ENCODE measurements around the gene CRKL.
A peak's percentile ranks its signal among the peaks of the same experiment; 100 is the strongest.
"Not testable (repeated sequence)": the region's sequence is repeated elsewhere in the genome, so short reads cannot be mapped to it uniquely, and the experiment has no call there.

Gene CRKL, protein sequence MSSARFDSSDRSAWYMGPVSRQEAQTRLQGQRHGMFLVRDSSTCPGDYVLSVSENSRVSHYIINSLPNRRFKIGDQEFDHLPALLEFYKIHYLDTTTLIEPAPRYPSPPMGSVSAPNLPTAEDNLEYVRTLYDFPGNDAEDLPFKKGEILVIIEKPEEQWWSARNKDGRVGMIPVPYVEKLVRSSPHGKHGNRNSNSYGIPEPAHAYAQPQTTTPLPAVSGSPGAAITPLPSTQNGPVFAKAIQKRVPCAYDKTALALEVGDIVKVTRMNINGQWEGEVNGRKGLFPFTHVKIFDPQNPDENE

DNA sequence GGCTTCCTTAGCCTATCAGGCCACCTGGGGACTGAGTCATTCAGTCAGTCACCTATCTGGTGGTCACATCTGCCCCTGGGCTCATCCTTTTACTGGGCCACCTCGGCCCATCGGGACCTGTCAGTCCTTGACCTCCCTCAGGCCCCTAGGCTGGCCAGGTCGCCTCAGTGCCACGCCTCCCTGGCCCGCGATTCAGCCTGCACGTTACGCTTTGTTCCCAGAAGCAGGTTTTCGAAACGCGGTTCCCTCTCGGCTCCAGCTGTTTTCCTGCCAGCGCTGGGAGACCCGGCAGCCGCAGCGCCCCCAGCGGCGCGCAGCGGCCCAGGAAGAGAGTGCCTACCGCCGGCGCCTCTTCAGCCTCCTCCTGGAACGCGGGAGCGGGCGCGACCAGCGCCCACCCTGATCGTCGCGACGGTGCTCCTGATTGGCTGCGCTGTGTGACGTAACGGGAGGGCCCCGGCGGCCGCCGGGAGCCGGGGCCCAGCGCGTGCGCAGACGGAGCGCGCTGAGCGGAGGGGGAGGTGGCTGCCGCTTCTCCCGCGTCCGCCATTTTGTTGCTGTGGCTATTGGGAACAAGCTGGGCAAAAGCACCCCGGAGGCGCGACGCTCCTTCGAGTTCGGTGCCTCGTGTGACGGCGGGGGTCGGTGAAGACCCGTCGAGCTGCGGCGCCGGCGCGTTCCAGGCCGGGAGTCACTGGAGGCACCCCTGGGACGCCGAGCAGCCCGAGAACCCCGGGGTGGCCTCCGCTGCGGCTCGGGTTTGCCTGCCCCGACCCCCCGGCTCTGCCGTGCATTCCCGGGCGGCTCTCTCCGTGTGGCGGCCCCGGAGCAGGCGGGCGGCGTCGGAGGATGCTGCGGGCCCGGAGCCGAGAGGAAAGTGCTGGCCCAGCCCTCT, at the start of gene CRKL:
CRKL (plus strand) TSS at position 492 of the 895 bp plus-strand sequence. CDS start 528 bp downstream, outside the sequence.
- peak; percentile 91 to 94 (median 94) for DNase-seq (ENCODE audit: low read depth in 3 of 3)

DNA sequence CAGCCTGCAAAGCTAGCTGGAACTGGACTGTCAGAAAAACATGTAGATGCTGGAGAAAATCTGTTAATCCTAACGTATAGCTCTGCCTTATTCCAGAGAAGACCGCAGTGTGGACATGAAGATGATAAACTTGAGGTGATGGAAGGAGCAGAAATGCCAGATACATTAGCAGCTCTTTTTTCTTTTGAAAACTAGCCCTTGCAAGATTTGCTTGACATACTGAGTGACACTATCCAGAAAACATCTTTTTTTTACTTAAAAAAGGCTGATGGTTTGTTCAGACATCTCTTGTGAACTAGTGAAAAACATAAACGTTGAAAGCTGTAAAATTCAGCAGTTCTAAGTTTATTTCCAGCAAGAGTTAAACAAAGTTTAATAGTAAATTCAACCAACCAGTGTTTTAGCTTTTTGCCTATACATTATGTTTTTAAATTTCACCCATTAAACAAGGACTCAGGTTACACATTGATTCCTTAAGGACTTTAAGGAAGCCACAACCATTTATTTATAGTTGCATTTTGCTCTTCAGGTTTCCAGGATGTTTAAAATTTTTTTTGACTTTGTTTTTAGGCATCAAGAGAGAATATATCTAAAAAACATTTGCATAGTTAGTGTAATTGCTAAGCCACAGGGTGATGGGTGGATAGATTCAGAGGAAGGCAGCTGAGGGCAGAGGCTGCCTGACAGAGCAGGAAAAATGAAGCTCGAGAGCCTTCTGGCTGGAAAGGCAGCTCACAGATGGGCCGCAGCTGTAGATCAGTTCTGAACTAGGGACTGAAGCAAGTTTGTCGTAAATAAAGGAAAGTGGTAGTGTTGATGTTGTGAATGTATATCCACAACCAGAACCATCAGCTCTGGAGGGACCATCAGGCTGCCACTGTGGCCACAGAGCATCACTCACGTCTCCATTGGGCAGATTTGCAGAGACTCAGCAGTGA, 48.9 kb upstream of the CRKL start:
- no peak for DNase-seq (ENCODE audit: low read depth in 3 of 3)

DNA sequence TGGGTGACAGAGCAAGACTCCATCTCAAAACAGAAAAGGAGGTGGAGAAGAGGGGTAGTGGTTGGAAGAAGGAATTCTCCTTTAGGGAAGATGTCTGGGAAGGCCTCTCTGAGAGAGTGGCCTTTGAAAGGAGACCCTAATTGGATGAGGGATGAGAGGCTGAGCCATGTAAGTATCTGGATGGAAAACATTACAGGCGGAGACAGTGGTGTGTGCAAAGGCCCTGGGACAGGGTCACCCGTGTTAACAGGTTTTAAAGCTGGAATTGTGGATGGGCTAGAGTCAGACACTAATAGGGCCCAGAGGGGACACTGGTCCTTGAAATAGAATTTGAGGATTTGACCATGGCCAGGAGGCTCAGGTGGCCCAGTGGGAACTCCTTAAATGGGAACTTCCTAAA, 48.0 kb upstream of the CRKL start:
- DNase-seq (ENCODE audit: low read depth in 3 of 3): no peak

DNA sequence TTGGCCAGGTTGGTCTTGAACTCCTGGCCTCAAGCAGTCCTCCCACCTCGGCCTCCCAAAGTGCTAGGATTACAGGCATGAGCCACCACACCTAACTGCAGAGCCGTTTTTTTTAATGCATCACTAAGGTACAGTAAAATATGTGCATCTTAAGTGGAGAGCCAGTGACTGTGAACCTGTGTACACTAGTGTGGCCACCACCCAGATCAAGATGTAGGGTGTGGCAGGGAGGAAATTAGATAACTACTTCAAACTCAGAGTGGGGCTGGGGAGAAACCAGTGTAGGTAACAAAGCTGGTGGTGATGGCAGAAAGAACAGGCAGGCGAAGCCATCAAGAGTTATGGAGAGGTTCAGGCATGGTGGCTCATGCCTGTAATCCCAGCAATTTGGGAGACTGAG, 44.0 kb upstream of the CRKL start:
- no peak for DNase-seq (ENCODE audit: low read depth in 3 of 3)

DNA sequence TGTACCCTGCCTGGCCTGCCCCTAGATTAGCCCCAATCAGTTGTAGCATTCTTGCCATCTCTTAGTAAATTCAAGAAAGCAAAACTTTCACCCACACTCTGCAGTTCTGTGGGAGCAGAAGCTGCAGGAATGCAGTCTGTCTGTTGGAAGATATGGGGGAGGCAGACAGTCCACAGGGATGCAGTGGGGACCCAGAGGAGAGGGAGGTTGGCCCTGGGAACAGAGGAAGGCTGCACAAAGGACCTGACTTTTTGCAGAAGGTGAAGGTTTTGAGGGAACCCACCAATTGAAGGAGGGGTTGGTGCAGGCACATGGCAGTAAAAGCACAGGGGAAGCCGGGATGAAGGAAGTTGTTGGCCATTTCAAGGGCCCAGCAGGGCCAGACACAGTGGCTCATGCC, 41.9 kb upstream of the CRKL start:
- DNase-seq (ENCODE audit: low read depth in 3 of 3): no peak

DNA sequence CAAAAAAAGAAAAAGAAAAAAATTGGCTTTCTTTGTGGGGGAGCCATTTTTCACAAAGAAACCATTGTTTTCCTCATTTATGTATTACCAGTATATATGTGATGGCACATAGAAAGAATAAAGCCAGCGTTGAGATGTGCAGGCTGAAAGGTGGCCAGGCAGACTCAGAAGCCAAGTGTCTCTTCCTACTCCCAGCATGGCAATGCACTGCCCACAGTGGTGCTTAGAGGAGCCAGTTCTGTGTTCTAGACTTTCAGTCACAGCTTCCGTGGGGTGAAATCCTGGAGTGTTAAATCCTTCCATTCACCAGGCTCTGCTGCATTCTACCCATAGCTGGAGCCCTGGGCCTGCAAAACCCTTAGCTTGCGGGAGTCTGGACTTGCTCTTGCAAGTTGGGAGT, 39.5 kb upstream of the CRKL start:
- no peak for DNase-seq (ENCODE audit: low read depth in 3 of 3)

DNA sequence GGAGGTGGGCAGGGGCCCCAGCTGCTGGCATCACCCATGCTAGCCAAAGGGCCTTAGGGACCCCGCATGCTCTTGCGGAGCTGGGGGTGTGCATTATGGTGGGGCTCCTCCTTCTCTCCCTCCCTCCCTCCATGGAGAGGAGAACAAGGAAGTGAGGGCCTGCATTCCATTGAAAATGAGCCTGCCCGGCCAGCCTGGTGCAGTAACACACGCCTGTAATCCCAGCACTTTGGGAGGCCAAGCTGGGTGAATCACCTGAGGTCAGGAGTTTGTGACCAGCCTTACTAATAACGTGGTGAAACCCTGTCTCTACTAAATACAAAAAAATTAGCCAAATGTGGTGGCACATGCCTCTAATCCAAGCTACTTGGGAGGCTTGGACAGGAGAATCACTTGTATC, 36.0 kb upstream of the CRKL start:
- no peak for DNase-seq (ENCODE audit: low read depth in 3 of 3)

DNA sequence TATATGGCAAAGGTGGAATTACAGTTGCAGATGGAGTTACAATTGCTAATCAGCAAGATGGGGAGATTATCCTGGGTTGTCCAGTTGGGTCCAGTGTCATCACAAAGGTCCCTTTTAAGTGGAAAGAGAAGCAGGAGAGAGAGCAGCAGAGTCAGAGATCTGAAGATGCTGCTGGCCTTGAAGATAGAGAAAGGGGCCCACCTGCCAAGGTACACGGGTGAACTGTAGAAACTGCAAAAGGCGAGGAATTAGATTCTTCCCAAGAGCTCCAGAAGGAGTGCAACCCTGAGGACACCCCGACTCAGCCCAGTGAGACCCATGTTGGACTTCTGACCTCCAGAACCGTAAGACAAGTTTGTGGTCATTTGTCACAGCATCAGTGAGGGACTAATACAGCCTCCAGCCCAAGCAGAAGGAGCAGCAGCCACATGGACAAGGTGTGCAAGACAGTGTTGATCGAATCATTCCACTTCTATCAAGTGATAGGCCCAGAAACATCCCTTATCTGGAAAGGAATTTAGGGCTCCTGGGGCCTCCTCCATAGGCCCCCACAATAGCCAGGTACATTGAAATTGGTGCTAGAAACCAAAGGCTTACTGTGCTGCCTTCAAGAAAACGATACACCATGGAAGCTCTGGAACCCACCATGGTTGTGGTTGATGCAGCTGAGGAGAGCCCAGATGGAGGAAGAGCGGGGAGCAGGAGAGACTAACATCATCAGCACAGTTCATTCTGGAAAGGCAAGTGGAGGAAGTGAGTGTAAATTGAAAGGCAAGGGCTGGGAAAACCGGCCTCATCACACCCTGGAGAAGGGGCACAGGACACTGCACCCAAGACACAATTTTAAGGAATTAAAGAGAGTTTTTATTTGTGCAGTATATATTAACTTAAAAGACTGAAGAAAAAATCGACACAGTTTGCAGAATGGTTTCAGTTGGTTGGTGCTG, 35.1 kb upstream of the CRKL start:
- DNase-seq (ENCODE audit: low read depth in 3 of 3): no peak

DNA sequence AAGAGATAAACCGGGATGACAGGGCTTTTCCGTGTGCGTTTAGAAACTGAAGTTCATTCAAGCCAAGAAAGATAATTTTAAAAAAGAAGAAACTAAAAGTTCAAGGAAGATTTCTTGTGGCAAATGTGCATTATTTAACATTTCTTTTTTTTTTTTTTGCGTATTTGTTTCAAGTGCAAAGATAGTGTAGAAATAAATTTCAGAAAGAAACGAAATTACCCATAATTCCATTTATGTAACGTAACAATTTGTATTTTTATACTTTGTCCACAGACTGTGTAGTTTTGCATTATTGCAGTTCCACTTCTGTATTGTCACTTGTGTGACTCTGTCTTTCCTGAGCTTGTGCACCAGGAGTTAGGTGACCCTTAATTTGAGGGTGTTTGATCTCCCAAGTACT, 34.4 kb upstream of the CRKL start:
- DNase-seq (ENCODE audit: low read depth in 3 of 3): no peak

DNA sequence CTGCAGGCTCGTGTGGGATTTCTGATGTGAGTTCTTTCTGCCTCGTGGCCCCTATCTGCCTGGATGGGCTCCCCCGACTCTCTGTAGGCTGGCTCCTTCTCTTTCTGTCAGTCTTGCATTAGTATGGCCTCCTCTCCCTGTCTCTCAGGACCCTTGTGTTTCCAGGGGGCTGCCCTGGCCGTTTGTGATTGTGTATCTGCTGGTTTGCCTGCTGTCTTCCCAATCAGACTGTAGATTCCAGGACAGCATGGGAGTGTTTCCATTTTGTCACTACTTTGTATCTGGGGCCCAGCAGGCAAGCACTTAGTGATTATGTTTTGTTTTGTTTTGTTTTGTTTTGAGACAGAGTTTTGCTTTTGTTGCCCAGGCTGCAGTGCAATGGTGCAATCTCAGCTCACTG, 32.8 kb upstream of the CRKL start:
- DNase-seq (ENCODE audit: low read depth in 3 of 3): no peak

DNA sequence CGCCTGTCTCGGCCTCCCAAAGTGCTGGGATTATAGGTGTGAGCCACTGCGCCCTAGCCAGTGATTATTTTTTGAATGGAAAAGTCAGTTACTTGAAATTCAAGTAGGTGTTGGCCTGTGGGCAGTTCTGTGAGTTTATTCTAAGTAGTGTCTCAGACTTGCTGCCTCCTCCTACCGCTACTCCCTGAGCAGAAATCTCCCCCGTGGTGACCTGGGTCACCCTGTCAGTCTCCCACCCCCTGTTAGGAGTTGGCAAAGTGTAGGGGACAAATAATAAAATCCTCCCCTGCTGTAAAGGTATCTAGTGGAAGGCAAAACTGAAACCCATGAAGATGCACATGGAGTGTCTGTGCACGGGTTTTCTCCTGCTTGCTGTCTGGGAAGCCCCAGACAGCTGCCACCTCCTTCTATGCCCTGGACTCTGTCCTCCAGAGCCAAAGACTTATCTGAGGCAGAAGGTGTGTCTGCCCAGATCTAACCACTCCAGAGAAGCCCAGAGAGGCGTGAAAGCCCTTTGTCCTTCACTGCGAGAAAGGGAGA, 32.1 kb upstream of the CRKL start:
- no peak for DNase-seq (ENCODE audit: low read depth in 3 of 3)

DNA sequence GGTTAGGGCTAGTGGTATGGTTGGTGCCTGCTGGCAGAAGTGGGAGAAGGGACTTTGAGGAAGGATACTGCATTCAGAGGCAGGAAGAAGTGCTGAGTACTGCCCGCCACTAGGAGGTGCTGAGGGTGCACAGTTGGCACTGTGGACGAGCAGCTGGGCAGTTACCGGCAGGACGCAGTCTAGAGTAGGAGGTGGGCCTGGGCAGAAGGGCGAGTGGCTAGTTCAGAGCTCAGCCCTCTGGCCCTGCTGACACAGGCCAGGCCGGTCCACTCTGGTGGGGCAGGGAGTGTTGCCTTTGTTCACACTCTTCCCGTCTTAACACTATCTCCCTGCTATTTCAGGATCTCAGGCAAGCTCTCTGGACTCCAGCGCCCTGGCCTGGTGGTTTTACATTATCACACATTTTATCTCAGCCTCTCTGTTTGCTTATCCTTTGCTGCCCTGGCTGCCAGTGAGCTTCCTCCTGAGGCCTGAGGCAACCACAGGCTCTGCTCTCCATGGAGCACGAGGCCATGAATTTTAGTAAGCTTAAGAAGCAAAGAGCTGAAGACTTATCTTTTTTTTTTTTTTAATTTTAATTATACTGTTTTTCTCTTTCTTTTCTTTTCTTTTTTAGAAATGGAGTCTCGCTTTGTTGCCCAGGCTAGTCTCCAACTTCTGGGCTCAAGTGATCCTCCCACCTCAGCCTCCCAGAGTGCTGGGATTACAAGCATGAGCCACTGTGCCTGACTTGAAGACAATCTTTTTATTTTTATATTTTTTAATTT, 31.5 kb upstream of the CRKL start:
- peak; percentile 11 to 20 (median 11) for DNase-seq (ENCODE audit: low read depth in 3 of 3)

DNA sequence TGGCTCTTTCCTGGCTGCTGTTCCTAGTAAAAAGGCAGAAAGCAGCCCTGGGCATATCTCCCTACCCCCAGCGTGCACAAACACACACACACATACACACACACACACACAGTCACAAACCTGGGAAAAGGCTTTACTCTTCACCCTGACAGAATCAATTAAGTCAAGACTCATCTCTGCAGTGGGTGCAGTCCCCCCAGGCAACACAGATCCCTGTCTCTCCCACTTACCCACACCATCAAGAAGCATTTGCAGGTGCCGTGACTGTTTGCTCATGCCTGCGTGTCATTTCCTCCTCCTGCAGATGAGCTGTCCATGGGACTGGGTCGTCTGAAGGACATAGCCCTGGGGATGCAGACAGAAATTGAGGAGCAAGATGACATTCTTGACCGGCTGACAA, 29.8 kb upstream of the CRKL start:
- DNase-seq (ENCODE audit: low read depth in 3 of 3): no peak

DNA sequence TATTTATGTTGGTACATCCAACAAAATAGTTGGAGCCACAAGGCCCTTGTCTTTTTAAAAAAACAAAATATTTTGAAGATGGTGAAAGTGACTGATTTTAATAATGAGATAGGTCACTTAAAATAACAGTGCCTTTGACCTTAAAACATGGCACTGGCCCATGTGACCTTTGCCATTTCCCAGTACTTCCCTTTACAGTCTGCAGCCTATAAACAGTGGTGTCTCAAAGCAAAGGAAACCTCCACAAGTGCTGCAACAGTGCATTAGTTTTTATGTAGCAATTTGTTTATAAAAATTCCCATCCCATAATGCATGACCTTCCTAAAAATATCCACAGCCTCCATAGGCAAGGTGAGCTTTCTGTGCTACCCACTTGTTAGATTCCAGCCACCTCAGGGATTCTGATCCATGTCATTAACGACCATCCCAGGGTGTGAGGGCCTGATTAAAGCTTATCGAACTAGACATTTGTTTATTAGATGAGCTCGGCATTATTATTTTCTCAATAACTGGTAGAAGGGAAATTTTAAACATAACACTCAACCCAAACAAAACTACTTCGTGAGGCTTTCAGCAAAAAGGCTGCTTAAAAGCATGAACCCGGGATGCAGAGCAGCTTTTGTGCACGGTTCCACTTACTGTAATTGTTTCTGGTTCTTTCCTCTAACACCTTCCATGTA, 28.0 kb upstream of the CRKL start:
- no peak for DNase-seq (ENCODE audit: low read depth in 3 of 3)

DNA sequence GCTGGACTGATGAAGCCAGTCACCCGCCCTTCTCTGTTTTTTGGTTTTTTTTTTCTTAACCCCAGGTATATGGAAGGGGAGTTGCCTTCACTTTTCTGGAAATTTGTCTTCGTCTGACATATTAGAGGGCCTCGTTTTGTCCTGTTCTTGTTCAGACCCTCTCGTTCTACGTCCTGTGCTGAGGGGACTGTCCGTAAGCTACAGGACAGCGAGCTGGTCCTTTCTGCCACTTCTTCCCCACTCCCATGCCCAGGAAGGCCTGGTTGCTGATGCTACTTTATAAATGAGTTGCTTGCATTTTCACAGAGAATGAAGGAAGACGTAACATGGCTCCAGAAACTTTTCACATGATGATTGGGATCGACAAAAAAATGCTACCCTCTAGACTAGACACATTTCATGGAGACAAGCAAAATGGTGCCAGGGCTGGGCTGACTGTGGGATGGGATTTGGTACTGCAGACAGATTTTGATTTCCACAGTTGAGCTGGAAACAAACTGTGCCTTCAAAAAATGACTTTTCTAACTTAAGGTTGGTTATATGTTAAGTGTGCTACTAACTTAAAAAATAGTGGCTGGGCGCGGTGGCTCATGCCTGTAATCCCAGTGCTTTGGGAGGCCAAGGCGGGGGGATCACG, 27.2 kb upstream of the CRKL start:
- DNase-seq (ENCODE audit: low read depth in 3 of 3): no peak

DNA sequence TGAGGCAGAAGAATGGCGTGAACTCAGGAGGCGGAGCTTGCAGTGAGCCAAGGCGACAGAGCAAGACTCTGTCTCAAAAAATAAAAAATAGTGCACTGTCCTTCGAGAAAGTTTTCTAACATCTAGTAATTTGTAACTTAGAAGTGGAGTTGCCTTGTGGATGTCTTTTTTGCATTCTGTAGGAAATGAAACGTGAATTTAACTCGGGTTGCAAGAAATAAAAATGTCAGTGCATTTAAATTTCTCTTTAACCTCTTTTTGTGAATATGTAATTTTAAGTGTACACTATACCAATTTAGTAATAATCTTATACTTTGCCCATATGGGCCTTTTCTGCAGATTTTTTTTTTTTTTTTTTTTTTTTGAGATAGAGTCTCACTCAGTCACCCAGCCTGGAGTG, 26.2 kb upstream of the CRKL start:
- DNase-seq (ENCODE audit: low read depth in 3 of 3): no peak

DNA sequence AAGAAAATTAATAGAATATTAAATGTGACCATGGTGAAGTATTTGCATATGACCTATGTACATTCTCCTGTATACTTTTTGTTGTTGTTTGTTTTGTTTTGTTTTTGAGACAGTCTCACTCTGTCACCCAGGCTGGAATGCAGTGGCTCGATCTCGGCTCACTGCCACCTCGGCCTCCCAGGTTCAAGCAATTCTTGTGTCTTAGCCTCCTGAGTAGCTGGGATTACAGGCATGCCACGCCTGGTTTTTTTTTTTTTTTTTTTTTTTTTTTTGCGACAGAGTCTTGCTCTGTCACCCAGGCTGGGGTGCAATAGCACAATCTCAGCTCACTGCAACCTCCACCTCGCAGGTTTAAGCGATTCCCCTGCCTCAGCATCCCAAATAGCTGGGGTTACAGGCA, 19.5 kb upstream of the CRKL start:
- DNase-seq (ENCODE audit: low read depth in 3 of 3): not testable (repeated sequence)

DNA sequence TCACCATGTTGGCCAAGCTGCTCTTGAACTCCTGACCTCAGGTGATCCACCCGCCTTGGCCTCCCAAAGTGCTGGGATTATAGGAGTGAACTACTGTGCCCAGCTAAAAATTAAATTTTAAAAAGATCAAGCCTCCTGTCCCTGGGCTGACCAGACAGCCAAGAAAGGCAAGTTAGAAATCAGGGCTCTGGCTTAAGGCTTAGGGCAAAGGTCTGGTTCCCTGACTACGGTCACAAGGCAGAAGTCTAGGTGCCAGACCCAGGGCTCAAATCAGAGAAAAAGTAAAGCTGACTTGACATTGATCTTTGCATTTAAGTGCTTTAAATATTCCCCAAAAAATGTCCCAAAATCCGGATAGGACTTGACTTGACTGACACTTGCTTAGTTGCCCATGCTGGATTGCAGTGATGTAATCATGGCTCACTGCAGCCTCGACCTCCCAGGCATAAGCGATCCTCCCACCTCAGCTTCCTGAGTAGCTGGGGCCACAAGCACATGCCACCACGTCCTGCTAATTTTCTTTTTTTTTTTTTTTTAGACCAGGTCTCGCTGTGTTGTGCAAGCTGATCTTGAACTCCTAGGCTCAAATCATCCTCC, 17.3 kb upstream of the CRKL start:
- no peak for DNase-seq (ENCODE audit: low read depth in 3 of 3)
